GM18526 (cell line): ENCODE data around the gene AXIN2.

Source experiments
- POLR2A ChIP-seq: IDR thresholded peaks from 3 replicates; pipeline ENCODE4 v1.6.1; 2011; ENCODE audit not compliant: insufficient read length; ENCODE audit errors: extremely low read depth

AXIN2 gene

DNA sequence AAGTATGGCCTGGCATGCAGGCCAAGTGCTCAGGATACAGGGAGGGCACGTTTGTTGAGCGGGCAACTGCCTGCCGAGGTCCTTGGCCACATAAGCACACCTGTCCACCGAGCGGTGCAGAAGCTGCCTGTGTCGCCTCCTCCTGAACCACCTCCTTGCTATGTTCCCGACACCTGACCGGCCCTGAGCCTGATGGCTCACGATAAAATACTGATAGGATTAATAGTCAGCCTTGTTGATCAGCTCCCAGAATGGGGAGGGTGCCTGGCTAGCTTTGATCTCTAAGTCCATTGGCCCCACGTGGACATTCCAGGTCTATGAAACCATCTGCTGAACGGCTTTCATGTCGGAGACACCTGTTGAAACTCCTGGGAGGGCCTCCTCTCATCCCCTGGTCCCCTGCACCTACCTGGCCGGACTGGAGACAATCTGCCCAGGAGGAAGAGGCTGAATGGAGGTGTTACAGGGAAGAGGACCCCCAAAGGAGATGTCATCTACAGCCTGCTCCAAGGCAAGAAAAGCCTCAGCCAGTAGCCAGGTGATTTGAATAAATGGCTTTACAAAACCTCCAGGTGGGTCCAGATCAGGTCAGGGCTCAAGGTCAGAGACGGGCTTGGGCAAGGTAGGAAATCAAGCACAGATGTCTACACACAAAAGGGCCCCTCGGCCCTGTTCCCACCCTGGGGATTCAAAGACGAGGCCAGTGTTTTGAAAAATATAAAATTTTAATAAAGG is 33.4 kb downstream of the AXIN2 start:
- no peak for TF ChIP-seq POLR2A

DNA sequence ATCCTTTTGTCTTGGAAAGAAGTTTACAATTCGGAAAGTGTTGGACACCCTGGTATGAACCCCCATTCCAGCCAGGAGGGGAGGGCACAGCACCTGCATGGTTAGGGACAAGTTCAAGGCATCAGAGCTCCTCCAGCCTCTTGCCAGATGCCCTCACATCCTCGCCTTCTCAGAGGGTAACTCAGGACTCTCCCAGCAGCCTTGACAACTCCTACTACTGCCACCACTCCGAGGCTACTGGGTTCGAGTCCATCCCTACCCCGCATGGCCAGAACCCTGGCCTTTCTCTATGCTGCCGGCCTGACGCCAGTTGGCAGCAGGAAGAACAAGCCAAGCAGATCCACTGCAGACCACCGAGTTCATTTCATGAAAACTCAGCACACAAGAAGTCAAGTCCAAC is 34.1 kb downstream of the AXIN2 start:
- no peak for TF ChIP-seq POLR2A

DNA sequence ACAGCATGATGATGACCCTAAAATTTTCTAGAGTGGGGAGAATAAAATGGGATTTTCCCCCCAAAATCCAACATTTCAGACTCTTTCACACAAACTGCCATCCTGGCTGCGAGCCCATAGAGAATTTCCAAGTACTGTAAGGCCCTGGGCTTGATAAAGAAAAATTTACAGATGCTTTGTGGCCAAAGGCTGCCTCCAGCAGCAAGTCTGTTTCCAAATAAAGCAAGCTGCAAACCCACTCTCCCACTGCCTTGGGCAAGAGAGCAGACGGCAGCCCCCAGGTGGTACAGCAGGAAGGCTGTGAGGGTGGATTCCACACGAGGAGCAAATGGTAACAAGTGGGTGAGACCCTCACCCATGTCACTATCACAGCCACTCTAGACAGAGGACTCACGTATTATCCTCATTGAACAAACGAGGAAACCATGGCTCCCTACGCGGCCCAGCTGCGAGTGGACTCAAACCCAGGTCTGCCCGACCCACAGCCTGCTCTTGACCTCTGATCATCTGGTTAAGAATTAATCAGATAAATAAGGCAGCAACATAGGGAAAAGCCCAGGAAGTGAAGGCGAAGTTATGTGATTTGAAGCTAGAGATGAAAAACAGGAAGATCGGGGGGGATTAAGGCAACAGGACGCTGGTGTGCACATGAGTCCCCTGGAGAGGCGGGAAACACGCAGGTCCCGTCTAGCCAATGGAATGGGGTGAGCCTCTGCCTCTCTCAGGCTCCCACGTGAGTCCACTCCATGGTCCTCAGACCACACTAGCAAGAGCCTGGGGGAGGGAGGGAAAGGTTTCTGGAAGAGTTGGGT is 37.4 kb downstream of the AXIN2 start:
- no peak for TF ChIP-seq POLR2A

DNA sequence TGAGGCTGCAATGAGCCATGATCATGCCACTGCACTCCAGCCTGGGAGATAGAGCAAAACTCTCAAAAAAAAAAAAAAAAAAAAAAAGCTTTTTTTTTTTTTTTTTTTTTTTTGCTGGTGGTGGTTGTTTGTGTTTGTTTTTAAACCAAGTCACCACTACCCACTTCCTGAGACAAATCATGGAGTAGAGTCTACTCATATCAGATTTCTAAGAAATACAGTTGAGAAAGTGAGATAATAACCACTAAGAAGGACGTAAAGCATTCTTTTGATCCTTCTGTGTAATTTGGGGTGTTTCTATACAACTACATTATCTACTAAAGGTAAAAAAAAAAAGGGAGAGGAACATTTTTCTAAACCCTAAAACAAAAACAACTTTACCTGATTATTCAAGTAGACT is 38.0 kb downstream of the AXIN2 start:
- TF ChIP-seq POLR2A, result no peak

DNA sequence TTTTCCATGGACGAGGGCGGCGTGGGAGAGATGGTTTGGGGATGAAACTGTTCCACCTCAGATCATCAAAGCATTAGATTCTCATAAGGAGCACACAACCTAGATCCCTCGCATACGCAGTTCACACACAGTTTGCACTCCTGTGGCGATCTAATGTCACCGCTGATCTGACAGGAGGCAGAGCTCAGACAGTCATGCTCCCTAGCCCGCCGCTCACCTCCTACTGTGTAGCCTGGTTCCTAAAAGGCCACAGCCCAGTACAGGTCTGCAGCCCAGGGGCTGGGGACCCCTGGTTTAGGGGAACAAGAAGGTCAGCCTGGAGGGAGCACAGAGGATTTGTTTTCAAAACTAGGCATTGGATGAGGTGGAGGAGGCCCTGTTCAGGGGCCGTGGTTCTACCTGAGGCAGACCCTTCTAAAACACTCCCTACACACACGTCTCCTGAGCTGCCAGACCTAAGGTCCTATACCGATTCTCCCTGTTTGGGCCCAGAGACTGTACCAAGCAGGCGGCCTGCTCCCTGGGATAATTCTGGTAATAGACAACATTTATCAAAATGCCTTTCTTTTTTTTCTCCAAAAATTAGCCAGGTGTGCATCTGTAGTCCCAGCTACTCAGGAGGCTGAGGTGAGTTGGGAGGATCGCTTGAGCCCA is 38.6 kb downstream of the AXIN2 start:
- no peak for TF ChIP-seq POLR2A

DNA sequence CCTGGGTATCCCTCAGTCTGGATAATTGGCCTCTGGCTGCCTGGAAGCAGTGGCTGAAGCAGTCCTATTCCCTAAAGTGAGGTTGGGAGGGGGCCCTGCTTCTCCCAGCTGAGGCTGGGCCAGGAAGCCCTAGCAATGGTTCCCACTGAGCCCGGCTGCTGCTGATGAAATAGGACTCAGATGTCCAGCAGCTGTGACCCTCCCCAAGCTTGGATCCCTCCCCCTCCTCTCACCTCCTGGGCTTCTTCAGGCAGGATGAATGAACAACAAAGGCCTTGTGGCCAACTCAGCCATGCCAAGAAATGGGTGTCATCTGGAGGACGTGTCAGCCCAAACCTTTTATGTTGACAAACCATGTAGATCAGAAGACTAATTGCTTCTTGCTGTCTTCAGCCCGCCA is 42.0 kb downstream of the AXIN2 start:
- TF ChIP-seq POLR2A, result no peak

DNA sequence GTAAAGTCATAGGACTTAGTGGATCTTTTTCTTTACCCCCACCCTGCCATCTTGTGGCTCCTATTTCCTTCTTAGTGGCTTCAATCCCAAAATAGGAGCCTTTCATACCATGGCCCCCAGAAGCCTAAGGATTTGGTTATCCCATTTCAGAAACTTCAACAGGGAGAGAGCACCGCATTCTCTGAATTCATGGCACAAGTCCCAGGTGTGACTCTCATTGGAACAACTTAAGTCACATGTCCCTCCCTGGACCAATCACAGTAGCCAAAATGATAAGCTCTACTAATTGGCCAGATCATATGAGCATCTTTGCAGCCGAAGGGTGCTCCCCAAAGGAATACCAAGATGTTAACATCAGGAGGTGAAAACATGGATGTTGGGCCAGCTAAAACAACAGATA is 43.2 kb downstream of the AXIN2 start:
- no peak for TF ChIP-seq POLR2A

DNA sequence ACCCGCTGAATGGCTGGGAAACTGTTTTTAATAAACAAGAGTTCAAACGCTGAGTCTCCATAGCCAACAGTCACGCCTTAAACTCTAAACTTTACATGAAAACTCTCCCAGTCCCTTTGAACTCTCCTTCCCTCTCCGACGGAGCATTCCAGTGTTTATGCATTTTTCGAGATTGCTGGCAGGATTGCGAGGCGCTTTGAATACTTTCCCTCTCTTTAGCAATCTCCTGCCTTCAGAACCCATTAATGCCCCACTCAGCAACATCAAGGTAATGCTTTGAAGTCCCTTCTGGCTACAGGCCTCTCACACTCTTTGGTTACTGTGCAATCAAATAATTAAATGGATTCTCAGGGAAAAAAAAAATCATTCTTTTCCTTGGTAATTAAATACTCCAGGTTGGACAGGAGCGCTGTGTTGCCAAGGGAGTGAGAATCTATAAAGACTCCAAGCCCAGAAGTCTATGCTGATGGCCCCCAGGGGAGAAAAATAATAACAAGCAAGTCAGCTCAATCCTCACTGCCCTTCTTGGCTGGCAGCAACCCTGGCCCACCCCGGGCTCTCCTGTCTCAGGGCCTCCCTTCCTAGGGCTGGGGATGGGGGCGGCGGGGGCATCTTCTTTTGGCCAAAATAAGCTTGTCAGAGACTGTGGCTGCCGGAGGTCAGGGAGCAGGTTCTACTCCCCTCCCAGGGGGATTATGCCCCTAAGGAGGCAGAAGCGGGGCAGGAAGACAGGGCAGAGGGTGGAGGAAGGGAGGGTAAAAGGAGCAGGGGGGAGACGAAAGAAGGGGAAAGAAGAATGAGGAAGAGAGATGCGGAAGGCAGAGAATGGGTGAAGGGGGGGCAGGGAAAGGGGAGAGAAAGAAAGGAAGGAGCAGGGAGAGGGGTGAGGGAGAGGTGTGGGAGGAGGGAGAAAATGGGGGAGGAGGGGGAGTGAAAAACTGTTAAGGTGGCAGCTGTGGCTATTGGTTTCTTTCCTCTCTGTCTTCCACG is 45.2 kb downstream of the AXIN2 start:
- no peak for TF ChIP-seq POLR2A

DNA sequence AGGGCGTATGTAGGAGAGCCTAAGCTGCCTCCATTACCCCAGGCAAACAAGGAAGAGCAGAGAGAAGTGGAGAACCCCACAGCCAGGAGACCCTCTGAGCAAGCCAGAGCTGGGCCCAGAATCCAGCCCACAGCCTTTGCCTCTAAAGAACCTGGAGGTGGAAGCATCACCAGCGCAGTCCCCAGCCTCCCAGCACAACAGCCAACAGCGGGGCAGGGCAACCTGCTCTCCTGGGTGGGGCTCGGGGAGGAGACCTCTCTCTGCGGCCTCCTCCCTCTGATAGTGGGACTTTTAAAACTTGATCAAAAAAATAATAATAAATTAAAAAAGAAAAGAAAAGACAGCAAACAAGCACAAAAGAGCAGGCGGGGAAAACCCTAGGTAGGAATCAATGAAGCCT is 45.9 kb downstream of the AXIN2 start:
- no peak for TF ChIP-seq POLR2A

DNA sequence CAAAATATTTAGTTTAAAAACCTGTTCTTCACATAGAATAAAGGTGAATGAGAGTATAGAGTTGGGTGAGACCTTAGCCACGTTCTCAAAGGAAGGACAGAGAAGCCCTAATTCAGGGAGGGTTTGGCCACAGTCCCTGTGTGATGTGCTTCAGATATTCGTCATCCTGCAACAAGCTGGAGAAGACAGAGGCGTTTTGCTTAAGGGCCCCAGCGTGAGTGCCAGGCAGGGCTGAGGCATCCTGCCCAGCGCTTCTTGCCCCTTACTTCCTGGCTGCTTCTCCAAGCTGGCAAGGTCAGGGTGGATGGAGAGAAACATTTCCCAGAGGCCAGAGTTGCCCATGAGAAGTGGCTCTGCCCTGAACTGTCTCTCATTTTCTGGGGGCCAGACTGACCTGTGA is 46.9 kb downstream of the AXIN2 start:
- no peak for TF ChIP-seq POLR2A

DNA sequence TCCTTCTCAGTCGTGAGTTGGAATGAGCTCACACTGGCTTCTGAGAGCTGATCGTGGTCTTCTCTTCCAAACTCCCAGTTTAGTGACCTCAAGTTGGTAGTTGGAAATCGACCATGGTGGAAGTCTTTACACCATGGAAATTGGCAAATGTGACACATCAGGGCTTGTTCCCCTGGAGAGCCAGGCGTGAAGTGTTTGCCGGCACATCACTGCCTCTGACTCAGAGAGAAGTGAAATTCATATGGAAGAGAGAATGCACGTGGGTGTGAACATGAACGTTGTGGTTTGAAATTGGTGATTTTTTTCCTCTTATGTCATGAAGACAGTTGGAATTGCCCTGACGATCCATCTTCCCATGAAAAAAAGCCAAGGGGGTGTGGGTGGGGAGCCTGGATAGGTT is 47.4 kb downstream of the AXIN2 start:
- no peak for TF ChIP-seq POLR2A

DNA sequence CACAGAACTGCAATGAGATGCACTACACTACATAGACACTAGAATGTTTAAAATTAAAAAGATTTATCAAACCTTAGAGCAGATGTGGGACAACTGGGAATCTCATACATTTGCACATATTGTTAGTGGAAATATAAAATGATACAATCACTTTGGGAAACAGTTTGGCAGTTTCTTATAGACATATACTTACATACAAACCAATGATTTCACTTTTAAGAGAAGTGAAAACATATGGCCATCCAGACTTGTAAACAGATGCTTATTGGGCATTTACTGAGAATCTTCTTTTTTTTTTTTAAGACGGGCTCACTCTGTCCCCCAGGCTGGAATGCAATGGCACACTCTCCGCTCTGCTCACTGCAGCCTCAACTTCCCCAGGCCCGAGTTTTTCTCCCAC is 50.1 kb downstream of the AXIN2 start:
- no peak for TF ChIP-seq POLR2A

DNA sequence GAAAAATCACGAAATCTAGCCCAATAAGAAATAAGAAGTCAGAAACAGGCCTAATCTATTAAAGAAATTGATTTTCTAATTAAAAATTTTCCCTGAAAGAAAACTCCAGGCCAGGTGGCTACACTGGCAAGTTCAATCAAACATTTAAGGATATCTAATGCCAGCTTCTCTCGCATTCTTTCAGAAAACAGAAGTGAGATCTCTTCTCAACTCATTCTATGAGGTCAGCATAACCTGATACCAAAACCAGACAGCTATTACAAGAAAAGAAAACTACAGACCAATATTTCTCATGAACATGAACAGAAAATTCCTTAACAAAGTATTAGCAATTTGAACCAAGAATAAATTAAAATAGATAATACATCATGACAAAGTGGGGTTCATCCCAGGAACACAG is 52.4 kb downstream of the AXIN2 start:
- no peak for TF ChIP-seq POLR2A

DNA sequence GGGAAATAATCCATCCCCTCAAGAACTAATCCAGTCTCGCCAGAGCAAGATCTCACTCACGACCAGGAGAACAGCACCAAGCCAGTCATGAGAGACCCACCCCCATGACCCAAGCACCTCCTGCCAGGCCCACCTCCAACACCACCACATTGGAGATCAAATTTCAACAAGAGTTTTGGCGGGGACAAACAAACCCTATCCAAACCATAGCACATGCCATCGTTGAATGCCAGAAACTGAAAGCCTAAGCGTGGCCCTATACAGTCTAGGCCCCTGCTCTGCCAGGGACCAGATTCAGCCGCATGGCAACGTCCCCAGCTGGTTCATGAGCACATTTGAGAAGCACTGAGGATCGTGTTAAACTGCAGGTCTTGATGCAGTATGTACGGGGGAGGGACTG is 57.3 kb downstream of the AXIN2 start:
- TF ChIP-seq POLR2A, result no peak

DNA sequence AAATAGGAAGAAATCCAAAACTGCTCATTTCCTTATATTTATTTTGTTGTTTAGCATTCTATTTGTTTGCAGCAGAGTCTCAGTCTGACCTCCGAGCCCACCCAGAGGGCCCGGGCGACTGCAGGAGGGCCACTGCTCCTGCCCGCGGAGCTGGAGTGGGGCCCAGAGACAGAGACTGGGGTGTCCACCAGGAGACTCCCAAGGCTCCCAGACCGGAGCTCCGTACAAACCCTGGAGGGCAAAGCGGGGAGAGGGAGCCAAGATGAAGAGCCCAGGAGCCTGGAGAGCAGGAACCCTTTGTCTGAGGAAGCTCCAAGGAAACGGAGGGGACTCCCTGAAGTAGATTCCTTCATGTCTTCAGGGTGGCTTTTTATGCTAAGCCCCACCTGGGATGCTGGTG is 57.9 kb downstream of the AXIN2 start:
- no peak for TF ChIP-seq POLR2A
